ENCODE measurements around the gene DEFB121. TPM values are rescaled to one million over a fixed set of nuclear protein-coding genes. Genes with fewer than 3 reads are reported as not detected.

Gene DEFB121
- total RNA-seq: not detected in 2 replicates

GRCh38 chr20:31406115-31406514 lies at the start of gene DEFB121:
TSS of gene DEFB121 (minus strand) at chr20:31406215. CDS start at chr20:31406152, 63 bp downstream.

GRCh38 chr20:31440012-31440659 lies 34.1 kb upstream of the DEFB121 start, which contains the start of gene DEFB123:
TSS of gene DEFB123 (plus strand) at chr20:31440632. CDS start at chr20:31440699, 67 bp downstream.

GRCh38 chr20:31390490-31390889 lies 15.5 kb downstream of the DEFB121 start, which contains the start of gene DEFB119:
TSS of gene DEFB119 (minus strand) at chr20:31390590. CDS start at chr20:31390483, 107 bp downstream.

GRCh38 chr20:31368301-31368700 lies 37.7 kb downstream of the DEFB121 start, which contains the start of gene DEFB118:
TSS of gene DEFB118 (plus strand) at chr20:31368601. CDS start at chr20:31368651, 50 bp downstream.

Other genes starting within 250 kb of the DEFB121 start
- not detected in 2 replicates for gene DEFB115, start 148.6 kb downstream of the DEFB121 start, total RNA-seq
- gene DEFB116, start 97.6 kb downstream of the DEFB121 start, total RNA-seq: not detected in 2 replicates
- not detected in 2 replicates for gene DEFB118, start 37.6 kb downstream of the DEFB121 start, total RNA-seq
- gene DEFB119, start 15.6 kb downstream of the DEFB121 start, total RNA-seq: not detected in 2 replicates
- not detected in 2 replicates for gene DEFB123, start 34.4 kb upstream of the DEFB121 start, total RNA-seq
- not detected in 2 replicates for gene DEFB124, start 68.9 kb upstream of the DEFB121 start, total RNA-seq
- gene REM1, start 69.1 kb upstream of the DEFB121 start, total RNA-seq: not detected in 2 replicates
- gene HM13, start 108.2 kb upstream of the DEFB121 start, total RNA-seq: 60.9 and 70.1 TPM in 2 replicates
- gene ID1, start 199.1 kb upstream of the DEFB121 start, total RNA-seq: 36.1 and 76.0 TPM in 2 replicates
- not detected in 2 replicates for gene COX4I2, start 231.7 kb upstream of the DEFB121 start, total RNA-seq

All from uterine smooth muscle cell (primary cell).